ENCODE measurements around the gene DBNL.

GRCh38 chr7:44078521-44078920 lies 34.0 kb downstream of the DBNL start:
- TF ChIP-seq CTCF (IDR thresholded peaks at IDR 0.05) (no peak), POLR2AphosphoS5 (IDR thresholded peaks at IDR 0.05) (no peak), POLR2A (IDR thresholded peaks at IDR 0.05) (no peak)
